Measurements from ENCODE around the gene SUGCT. TPM values are rescaled to one million over a fixed set of nuclear protein-coding genes. Genes with fewer than 3 reads are reported as not detected.

SUGCT gene
- total RNA-seq, 2 experiments from 2014 or later: 0.95 to 1.2 TPM

DNA sequence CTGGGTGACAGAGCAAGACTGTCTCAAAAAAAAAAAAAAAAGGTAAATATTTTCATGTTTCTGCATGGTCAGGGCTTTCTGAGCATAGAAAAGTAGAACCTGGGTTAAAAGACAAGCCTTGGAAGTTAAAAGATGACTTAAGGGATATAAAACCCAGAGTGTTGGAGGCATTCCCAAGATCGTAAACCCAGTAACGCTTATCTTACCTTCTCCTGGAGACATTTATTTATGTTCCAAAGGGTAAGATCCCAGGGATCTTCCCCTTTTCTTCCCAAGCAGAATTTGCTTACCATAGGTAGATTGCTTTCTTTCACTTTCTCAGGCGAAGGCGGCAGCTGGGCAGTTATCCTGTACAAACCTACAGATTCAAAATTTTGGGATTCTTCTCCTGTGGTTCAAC, 22.2 kb downstream of the SUGCT start:
- intact Hi-C loops (cut with DNase I, micrococcal nuclease): no loop called here
- no peaks in the 10 kb centered on the region for H3K4me1 Mint-ChIP-seq (ENCODE audit: low read depth)
- CTCF ChIA-PET: no interaction called here

GRCh38 chr7:40162516-40162915, 27.7 kb downstream of the SUGCT start:
- DNase-seq (no peak), ATAC-seq (ENCODE audit: poor library complexity) (no peak)
- intact Hi-C loops (cut with DNase I, micrococcal nuclease): no loop called here
- Mint-ChIP-seq H3K4me1 (ENCODE audit: low read depth) (no peaks in the 10 kb centered on the region), H3K4me3 (no peak overlapping the region), H3K27ac (no peak overlapping the region), H3K27me3 (peaks cover 4% of the 10 kb centered on the region), H3K9me3 (no peaks in the 10 kb centered on the region), H3K36me3 (ENCODE audit: low read depth) (no peaks in the 10 kb centered on the region)
- CTCF ChIA-PET: no interaction called here
- TF ChIP-seq, protein P1, sequence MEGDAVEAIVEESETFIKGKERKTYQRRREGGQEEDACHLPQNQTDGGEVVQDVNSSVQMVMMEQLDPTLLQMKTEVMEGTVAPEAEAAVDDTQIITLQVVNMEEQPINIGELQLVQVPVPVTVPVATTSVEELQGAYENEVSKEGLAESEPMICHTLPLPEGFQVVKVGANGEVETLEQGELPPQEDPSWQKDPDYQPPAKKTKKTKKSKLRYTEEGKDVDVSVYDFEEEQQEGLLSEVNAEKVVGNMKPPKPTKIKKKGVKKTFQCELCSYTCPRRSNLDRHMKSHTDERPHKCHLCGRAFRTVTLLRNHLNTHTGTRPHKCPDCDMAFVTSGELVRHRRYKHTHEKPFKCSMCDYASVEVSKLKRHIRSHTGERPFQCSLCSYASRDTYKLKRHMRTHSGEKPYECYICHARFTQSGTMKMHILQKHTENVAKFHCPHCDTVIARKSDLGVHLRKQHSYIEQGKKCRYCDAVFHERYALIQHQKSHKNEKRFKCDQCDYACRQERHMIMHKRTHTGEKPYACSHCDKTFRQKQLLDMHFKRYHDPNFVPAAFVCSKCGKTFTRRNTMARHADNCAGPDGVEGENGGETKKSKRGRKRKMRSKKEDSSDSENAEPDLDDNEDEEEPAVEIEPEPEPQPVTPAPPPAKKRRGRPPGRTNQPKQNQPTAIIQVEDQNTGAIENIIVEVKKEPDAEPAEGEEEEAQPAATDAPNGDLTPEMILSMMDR (IDR thresholded peaks at IDR 0.05): no peak
- POLR2A ChIA-PET: no interaction called here
- Histone ChIP-seq H3K9me3 (ENCODE audit: control insufficient read depth in 1 of 2, insufficient read depth in 1 of 2, low read length in 2 of 2) (no peaks in the 10 kb centered on the region), H3K4me1 (ENCODE audit: insufficient read depth, low read length) (no peaks in the 10 kb centered on the region), H3K27ac (ENCODE audit: low read depth in 1 of 2, low read length in 2 of 2) (no peak overlapping the region), H3K36me3 (ENCODE audit: insufficient read depth, low read length) (no peaks in the 10 kb centered on the region), H3K4me3 (ENCODE audit: low read length) (no peak overlapping the region), H3K27me3 (ENCODE audit: control insufficient read depth in 1 of 2, insufficient read depth in 2 of 2, low read length in 2 of 2) (no peaks in the 10 kb centered on the region)

More for the DNA sequence above, 22.2 kb downstream of the SUGCT start:
- Histone ChIP-seq H3K36me3 (ENCODE audit: insufficient read depth, low read length) (no peaks in the 10 kb centered on the region), H3K27ac (ENCODE audit: low read depth in 1 of 2, low read length in 2 of 2) (no peak overlapping the region), H3K4me3 (ENCODE audit: low read length) (no peak overlapping the region), H3K27me3 (ENCODE audit: control insufficient read depth in 1 of 2, insufficient read depth in 2 of 2, low read length in 2 of 2) (no peaks in the 10 kb centered on the region), H3K9me3 (ENCODE audit: control insufficient read depth in 1 of 2, insufficient read depth in 1 of 2, low read length in 2 of 2) (no peaks in the 10 kb centered on the region), H3K4me1 (ENCODE audit: insufficient read depth, low read length) (no peaks in the 10 kb centered on the region)
- Mint-ChIP-seq H3K36me3 (ENCODE audit: low read depth) (no peaks in the 10 kb centered on the region), H3K4me3 (no peak overlapping the region), H3K27ac (no peak overlapping the region), H3K27me3 (no peaks in the 10 kb centered on the region), H3K9me3 (no peaks in the 10 kb centered on the region)
- TF ChIP-seq, protein P1 (IDR thresholded peaks at IDR 0.05): no peak
- POLR2A ChIA-PET: no interaction called here
- no peak for DNase-seq
- no peak for ATAC-seq (ENCODE audit: poor library complexity)

GRCh38 chr7:40165216-40165615, 30.4 kb downstream of the SUGCT start:
- intact Hi-C loops (cut with DNase I, micrococcal nuclease): no loop called here
- CTCF ChIA-PET: no interaction called here
- no peak overlapping the region for H3K4me3 Mint-ChIP-seq
- H3K27ac Mint-ChIP-seq: no peak overlapping the region
- no peaks in the 10 kb centered on the region for H3K36me3 ChIP-seq (ENCODE audit: insufficient read depth, low read length)
- H3K36me3 Mint-ChIP-seq (ENCODE audit: low read depth): no peaks in the 10 kb centered on the region
- H3K4me1 ChIP-seq (ENCODE audit: insufficient read depth, low read length): no peaks in the 10 kb centered on the region
- POLR2A ChIA-PET: no interaction called here
- H3K9me3 ChIP-seq (ENCODE audit: control insufficient read depth in 1 of 2, insufficient read depth in 1 of 2, low read length in 2 of 2): no peaks in the 10 kb centered on the region
- DNase-seq (no peak), ATAC-seq (ENCODE audit: poor library complexity) (no peak)
- no peaks in the 10 kb centered on the region for H3K4me1 Mint-ChIP-seq (ENCODE audit: low read depth)
- H3K4me3 ChIP-seq (ENCODE audit: low read length): no peak overlapping the region
- H3K27me3 Mint-ChIP-seq: peaks cover 8% of the 10 kb centered on the region
- no peak overlapping the region for H3K27ac ChIP-seq (ENCODE audit: low read depth in 1 of 2, low read length in 2 of 2)
- no peaks in the 10 kb centered on the region for H3K9me3 Mint-ChIP-seq
- H3K27me3 ChIP-seq (ENCODE audit: control insufficient read depth in 1 of 2, insufficient read depth in 2 of 2, low read length in 2 of 2): no peaks in the 10 kb centered on the region
- TF ChIP-seq, protein P1 (IDR thresholded peaks at IDR 0.05): no peak
